Measurements from ENCODE around the gene PBRM1. TPM values are rescaled to one million over a fixed set of nuclear protein-coding genes. Genes with fewer than 3 reads are reported as not detected.
A peak's percentile ranks its signal among the peaks of the same experiment; 100 is the strongest.

Gene PBRM1
- total and polyA plus RNA-seq, 7 donors: 8.4 to 94.2 (median 82.8) TPM

DNA sequence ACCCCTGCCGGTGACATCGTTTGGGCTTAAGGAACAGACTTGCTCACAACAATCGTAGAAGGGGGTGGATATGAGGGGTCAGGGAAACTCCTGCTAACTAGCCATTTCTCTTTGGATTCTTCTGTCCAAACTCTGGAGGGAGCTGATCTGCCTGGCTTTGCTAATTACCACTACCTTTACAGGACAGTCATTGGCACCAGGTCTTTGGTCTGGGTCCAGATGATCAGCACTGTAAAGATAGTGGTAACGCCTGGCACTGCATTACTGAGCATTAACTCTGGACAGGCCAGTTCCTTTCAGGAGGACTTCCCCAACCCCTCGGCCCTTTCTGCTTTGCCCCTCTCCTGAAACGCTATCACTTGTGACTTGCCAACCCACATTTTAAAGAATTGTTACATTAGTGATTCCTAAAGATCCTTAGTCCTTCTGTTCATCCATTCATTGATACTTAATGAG lies 148.5 kb downstream of the PBRM1 start:
- H3K27me3 ChIP-seq: no peaks in the 10 kb centered on the region
- peaks cover 0 to 67% (median 54%) of the 10 kb centered on the region in 4 donors for H3K4me1 ChIP-seq
- DNase-seq: no peak
- peaks cover 0 to 18% (median 0%) of the 10 kb centered on the region in 4 donors for H3K36me3 ChIP-seq
- peak overlapping the region; percentile 57 to 84 (median 71) for H3K4me3 ChIP-seq
- H3K27ac ChIP-seq: peak overlapping the region; percentile 85 to 93 (median 88)
- TF ChIP-seq EP300 (IDR thresholded peaks at IDR 0.05) (no peak), POLR2A (IDR thresholded peaks at IDR 0.05) (no peak), POLR2AphosphoS5 (IDR thresholded peaks at IDR 0.05) (no peak)
- TF ChIP-seq, protein P1, sequence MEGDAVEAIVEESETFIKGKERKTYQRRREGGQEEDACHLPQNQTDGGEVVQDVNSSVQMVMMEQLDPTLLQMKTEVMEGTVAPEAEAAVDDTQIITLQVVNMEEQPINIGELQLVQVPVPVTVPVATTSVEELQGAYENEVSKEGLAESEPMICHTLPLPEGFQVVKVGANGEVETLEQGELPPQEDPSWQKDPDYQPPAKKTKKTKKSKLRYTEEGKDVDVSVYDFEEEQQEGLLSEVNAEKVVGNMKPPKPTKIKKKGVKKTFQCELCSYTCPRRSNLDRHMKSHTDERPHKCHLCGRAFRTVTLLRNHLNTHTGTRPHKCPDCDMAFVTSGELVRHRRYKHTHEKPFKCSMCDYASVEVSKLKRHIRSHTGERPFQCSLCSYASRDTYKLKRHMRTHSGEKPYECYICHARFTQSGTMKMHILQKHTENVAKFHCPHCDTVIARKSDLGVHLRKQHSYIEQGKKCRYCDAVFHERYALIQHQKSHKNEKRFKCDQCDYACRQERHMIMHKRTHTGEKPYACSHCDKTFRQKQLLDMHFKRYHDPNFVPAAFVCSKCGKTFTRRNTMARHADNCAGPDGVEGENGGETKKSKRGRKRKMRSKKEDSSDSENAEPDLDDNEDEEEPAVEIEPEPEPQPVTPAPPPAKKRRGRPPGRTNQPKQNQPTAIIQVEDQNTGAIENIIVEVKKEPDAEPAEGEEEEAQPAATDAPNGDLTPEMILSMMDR (IDR thresholded peaks at IDR 0.05): no peak
- no peaks in the 10 kb centered on the region for H3K9me3 ChIP-seq
- intact Hi-C loops (cut with DNase I): loop anchor here (5.0 kb wide), 2 partner anchors 65 to 170 kb away; partner anchors contain the start of genes GLT8D1 and SPCS1
- WGBS, 2 donors: 3 to 6% methylated on average over 6 of the region's 6 CpGs

DNA sequence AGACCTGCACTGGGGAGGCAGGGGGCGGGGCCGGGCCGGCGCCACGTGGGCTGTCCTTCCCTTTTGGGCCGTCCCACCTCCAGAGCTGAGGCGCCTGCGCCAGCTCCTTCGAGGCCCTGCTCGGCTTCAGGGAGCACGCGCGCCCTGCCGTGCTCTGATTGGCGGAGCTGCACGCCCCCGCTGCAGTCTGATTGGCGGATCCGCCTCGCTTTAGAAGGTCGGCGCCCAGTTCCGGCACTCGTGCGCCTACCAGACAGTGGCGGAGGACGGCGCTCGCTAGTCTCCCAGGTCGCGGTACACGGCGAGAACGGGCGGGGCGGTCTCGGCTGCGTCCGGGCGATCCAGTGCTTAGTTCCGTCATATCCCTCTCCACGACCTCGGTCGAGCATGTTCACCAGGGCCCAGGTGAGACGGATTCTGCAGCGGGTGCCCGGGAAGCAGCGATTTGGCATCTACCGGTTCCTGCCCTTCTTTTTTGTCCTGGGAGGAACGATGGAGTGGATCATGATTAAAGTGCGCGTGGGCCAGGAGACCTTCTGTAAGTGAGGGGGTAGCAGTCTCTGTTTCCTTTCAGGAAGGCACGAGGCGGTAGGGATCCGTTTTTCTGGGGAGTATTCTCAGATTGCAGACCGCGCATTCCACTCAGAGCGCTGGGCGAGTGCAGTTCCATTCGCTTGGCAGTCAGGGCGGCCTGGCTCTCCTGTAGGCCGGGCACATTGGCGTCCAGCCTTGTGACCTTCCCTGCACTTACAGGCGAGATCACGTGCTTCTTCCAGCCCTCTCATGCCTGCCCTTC lies 149.1 kb downstream of the PBRM1 start, which contains the start of gene UQCC5:
TSS of gene UQCC5 (plus strand) at position 237 of the 796 bp plus-strand sequence. CDS start at position 388, 151 bp downstream.
- Histone ChIP-seq H3K27me3 (no peaks in the 10 kb centered on the region), H3K4me1 (peaks cover 0 to 72% (median 54%) of the 10 kb centered on the region in 4 donors), H3K4me3 (peak within 1 kb of the TSS; percentile 57 to 84 (median 71)), H3K9me3 (no peaks in the 10 kb centered on the region), H3K27ac (peak within 1 kb of the TSS; percentile 85 to 93 (median 88)), H3K36me3 (peaks cover 0 to 13% (median 0%) of the 10 kb centered on the region in 4 donors)
- WGBS, 2 donors: 0% methylated on average over 65 of the region's 65 CpGs
- TF ChIP-seq POLR2AphosphoS5 (IDR thresholded peaks at IDR 0.05): peak; percentile 98 to 100 (median 98)
- TF ChIP-seq POLR2A (IDR thresholded peaks at IDR 0.05): peak; percentile 94 to 96
- peak in 1 of 4 donors; percentile 24 for TF ChIP-seq EP300 (IDR thresholded peaks at IDR 0.05)
- TF ChIP-seq, protein P1 (IDR thresholded peaks at IDR 0.05): no peak
- intact Hi-C loops (cut with DNase I): loop anchor here (5.0 kb wide), 2 partner anchors 64 to 171 kb away; partner anchors contain the start of genes GLT8D1 and SPCS1
- peak; percentile 99 for DNase-seq

- TF ChIP-seq POLR2A (IDR thresholded peaks at IDR 0.05): no peak
- TF ChIP-seq, protein P1 (IDR thresholded peaks at IDR 0.05): no peak
- no peak for TF ChIP-seq EP300 (IDR thresholded peaks at IDR 0.05)
- TF ChIP-seq POLR2AphosphoS5 (IDR thresholded peaks at IDR 0.05): no peak
- Histone ChIP-seq H3K9me3 (no peaks in the 10 kb centered on the region), H3K27me3 (no peaks in the 10 kb centered on the region), H3K4me1 (peaks cover 0 to 72% (median 54%) of the 10 kb centered on the region in 4 donors), H3K27ac (peak overlapping the region; percentile 80 to 93 (median 88)), H3K36me3 (peaks cover 0 to 9% (median 0%) of the 10 kb centered on the region in 4 donors), H3K4me3 (peak overlapping the region in 3 of 4 donors; percentile 57 to 84 (median 68))
- 3 to 15% methylated on average over 9 of the region's 9 CpGs for WGBS, 2 donors
- intact Hi-C loops (cut with DNase I): loop anchor here (5.0 kb wide), 2 partner anchors 64 to 171 kb away; partner anchors contain the start of genes GLT8D1 and SPCS1
- DNase-seq: no peak
These were observed 149.7 kb downstream of the PBRM1 start for GRCh38 chr3:52536112-52536368.

DNA sequence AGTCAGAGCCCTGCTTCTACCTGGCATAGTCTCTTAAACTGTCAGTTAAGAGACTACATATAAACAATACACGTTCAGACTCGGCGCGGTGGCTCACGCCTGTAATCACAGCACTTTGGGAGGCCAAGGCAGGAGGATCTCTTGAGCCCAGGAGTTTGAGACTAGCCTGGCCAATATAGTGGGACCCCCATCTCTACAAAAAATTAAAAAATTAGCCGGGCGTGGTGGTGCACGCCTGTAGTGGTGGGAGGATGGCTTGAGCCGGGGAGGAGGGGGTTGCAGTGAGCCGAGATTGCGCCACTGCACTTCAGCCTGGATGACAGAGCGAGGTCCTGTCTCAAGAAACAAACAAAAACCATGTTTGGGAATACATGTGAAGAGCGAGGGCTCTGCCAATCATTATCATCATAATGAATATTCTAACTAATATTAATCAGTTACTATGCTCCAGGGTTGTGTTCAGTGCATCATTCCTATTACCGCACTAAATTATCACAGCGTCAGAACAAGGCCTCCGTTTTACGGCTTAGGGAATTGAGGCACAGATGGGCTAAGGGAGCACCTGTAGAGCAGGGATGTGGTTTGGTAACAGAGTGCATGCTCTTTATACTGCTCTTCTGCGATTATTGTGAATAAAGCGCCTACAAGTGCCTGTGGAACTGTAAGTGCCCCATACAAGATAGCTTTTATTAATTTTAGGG lies 150.2 kb downstream of the PBRM1 start:
- intact Hi-C loops (cut with DNase I): loop anchor here (5.0 kb wide), 2 partner anchors 63 to 172 kb away; partner anchors contain the start of genes GLT8D1 and SPCS1
- peaks cover 0 to 72% (median 54%) of the 10 kb centered on the region in 4 donors for H3K4me1 ChIP-seq
- WGBS, 2 donors: 83 to 91% methylated on average over 19 of the region's 19 CpGs

More for the DNA sequence above, 150.2 kb downstream of the PBRM1 start:
- Histone ChIP-seq H3K9me3 (no peaks in the 10 kb centered on the region), H3K36me3 (peaks cover 0 to 4% (median 0%) of the 10 kb centered on the region in 4 donors), H3K27ac (peak overlapping the region; percentile 80 to 93 (median 88)), H3K4me3 (peak overlapping the region in 3 of 4 donors; percentile 57 to 84 (median 68)), H3K27me3 (no peaks in the 10 kb centered on the region)
- DNase-seq: no peak
- TF ChIP-seq, protein P1 (IDR thresholded peaks at IDR 0.05): no peak
- no peak for TF ChIP-seq POLR2A (IDR thresholded peaks at IDR 0.05)
- TF ChIP-seq POLR2AphosphoS5 (IDR thresholded peaks at IDR 0.05): no peak
- TF ChIP-seq EP300 (IDR thresholded peaks at IDR 0.05): no peak
